ELF-1 (cell line): ENCODE measurements around the gene WHRN.

Experiments
- DNase-seq: peaks from one replicate; pipeline ENCODE4 v3.0.0-alpha.2; 2016; ENCODE audit warnings: low read depth, low spot score

Gene WHRN

DNA sequence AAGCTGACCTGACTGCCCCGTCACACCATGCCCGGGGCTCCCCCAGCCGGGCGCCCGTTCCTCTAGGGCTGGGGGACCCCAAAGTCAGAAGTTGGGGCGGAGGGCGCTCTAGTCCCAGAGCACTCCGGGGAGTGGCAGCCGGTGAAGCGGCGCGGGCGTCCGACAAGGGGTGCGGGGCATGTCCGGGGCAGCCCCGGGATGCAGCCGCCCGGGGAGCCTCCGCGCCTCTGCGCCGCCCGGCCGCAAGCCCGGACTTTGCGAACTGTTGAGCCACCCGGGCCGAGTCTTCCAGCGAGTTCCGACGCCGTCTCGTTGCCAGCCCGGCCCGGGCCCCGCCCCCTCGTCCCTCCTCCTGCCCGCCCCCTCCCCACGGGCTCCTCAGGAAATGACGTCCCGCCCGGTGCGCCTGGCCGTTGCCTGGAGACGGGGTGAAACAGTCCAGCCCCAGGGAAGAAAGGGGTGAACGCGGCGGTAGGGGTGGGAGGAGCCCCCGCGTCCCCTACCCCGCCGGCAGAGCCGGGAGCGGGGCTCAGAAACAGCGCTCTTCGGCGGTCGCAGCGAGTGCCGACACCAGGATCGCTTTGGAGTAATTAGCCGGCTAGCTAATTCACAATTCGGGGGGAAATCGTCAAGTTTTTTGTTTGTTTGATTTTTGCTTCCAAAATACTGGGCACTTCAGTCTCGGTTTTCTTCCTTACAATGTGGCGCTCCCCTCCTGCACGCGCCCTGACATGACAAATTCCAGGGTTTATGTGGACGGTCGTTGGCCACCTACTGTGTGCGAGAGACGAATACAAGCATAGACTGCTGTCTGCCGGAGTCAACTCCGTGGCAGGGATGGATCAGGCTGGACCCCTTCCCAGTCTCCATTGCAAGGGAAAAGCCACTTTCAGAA, at the start of gene WHRN:
Gene WHRN (minus strand): TSS at position 287 of the 895 bp plus-strand sequence. CDS start 672 bp downstream, outside the sequence.
- peak; percentile 84 for DNase-seq

DNA sequence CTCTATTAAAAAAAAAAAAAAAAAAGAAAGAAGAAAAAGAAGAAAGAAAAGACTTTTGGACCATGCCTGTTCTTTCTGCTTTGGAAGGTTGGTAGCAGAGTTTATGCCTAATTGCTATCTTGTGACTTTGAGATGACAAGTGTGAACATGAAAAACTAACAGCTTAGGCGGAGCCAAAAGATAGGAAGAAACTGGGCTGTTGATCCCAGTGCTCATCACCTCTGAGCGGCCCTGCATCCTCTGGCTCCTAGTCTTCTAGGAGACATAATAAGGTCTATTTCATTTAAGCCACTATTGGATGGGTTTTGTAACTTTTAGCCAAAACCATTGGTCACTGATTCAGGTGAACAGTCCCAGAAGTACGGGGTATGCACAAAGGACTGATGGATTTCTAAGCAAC, 47.9 kb upstream of the WHRN start:
- no peak for DNase-seq

DNA sequence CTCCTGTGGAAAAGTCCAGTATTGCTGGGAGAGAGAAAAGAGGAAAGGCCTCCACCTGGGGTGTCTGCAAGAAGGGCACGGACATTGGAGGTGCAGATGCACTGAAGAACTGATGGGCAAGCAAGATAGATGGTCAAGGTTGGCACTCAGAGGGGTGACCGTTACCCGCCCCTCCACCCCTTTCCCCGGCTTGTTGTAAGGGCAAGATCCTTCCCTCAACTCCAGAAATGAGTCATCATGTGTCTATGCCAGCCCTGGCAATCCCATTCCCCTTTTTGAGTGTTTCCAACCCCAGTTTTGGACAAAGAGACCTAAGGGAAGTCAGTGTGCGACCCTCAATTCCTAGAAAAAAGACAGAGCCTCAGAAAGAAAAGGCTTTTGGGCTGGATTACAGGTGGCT, 47.4 kb upstream of the WHRN start:
- no peak for DNase-seq

DNA sequence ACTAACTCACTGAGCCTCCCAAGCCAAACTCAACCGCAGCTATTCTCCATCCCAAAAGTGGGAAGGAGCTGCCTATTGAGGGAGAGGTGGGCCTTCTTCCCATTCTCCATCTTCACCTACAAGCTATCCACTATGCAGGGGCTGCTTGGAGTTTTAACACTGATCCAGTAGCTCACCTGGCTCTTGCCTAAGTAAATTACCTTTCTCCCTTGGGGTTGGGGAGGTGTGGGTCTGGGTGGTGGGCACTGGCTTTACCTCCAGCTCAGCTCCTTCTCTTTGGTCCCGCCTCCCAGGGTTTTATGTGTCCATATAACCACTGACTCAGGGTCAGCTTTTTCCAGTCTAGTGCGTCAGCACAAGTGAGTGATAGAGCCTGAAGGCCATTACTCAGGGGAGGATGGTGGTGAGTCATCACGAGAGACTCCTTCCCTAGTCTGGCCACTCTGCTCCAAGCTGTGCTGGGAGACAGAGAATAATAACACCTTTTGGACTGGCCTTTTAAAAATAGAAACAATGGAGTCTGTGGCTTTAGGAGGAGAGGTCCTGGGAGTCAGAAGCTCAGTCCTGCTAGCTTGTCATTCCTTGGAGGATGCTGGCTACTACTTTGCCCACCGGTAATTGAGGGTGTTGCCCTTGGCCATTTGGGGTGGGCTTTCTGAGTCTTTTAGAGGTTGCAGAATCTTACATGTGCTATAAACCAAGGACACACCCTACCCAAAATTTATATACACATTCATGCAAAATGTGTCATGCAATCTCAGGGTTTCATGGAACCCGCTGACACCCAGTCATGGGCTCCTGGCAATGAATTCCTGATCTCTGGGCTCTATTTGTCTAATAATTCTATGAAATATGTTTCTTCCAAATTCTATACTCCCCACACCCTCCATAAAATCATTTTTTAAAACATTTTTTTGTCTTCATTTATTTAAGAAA, 46.7 kb upstream of the WHRN start:
- peak; percentile 84 for DNase-seq

DNA sequence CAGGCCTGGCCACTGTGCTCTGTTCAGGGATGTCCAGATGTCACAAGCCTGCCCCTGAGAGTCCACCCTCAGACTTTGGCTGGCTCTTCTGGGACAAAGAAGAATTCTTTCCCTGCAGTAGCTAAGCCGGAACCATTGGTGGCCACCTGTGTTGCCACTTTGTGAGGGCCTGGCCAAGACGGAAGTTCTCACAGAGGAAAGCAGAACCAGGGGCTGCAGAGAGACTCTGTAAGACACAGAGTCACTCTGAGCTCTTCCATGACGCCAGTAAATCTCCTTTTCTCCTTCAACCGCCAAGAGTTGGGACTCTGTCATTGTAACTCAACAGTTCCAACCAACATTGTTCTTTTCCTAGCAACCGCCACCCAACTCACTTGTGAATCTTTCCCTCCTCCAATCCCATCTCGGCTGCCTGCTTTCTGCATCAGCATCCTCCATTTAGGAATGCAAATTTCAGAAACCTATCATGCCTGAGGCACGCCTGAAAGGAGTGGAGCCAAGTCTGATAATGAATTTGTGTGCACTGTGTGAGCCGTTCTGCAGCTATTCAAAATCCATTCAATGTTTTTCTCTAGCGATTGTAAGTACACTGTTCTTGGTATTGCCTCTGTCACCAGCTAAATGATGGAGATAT, 44.5 kb upstream of the WHRN start:
- DNase-seq: no peak

DNA sequence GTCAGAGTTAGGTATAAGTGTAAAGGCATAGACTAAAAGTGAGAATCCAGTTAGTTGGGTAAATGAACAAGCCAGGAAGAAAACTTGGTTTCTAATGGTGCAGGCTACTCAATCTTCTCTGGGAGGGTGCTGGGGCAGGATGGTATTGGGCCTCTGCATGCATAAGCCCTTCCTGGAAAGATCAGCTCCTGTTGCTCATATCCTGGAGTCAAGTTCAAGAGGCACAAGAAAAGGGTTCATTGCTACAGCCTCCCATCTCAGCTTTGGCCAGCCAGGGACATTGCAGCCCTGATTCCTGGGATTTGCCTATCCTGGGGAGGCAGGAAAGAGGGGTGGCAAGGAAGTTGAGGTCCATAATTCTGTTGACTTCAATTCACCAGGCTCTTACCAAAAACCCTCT, 41.6 kb upstream of the WHRN start:
- no peak for DNase-seq

DNA sequence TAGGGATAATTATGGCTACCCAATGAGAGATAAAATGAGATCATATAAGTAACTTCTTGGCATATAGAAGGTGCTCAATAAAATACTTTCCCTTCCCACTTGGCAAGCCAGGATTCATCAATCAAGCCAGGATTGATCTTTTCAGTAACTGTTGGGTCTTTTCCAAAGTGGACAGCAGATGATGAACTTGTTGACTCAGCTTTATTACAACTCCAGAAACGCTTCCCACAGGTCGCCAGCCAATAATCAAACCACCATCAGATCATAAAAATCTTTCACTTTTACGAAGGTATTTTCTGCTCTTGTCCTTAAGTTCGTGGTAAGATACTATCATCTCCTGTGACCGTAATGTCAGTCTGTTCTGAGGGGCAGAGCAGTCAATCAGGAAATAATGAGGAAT, 39.8 kb upstream of the WHRN start:
- DNase-seq: no peak

DNA sequence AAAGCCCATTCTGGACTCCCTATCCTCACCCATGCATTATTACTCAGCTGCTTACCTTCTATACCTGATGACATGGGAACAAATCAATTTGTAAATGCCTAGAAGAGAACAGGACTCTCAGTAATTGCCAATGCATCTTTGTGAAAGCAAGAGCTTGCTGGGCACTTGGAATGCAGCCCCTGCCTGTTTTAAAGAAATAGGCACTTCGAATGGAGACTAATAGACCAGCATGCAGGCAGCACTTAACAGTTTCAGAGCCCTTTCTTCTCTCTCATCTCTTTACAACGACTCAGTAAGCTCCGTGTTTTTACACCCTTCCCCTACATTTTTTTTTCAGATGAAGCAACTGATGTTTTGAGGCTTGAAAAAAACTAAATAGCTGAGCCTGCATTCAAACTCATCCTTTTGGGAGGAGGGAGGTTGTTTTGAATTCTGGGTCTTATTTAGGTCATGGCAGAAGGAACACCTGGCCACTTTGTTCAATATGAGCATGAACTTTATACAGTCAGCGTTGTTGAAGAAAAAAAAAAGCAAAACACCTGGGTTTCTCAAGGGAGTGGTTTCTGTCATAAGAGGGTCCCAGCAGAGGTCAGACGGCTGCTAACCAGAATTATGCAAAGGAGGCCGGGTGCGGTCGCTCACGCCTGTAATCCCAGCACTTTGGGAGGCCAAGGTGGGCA, 34.6 kb upstream of the WHRN start:
- no peak for DNase-seq

DNA sequence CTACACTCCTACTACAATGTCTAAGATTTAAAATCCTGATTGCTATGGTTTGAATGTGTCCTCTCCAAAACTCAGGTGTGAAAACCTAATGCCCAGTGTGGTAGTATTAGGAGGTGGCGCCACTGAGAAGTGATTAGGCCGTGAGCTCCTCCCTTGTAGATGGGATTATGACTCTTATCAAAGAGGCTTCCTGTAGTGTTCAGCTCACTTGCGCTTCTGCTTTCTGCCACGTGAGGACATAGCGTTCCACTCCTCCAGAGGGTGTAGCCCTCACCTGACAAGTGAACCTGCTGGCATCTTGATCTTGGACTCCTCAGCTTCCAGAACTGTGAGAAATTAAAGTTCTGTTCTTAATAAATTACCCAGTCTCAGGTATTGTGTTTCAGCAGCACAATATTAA, 33.0 kb upstream of the WHRN start:
- peak; percentile 47 for DNase-seq

DNA sequence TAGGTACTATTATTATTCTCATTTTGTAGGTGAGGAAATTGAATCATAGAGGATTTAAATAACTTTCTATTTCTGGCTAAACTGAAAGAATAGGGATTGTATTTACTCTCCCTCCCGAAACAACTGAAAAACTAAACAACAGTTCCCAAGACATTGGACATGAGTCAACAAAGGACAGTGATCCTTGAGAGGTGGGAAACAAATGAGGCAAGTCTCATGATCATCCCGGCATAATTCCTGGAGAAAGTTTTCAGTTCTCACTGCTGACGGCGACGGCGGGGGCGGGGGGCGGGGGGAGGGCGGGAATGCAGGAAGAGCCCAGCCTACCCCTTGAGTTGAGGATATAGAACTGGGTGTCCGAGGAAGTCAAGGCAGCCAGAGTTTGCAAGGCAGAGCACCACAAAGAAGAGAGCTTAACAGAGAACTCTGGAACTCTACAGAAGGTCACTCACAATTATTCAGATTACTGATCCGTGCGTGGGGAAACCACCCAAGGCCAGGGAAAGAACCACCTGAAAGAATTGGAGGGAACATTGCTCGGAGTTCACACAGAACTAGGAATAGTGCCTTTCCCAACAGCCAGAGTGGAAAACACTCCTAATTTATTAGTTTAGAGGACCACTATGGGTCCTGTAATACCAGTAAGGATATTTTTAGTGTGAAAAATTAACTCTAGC, 27.4 kb upstream of the WHRN start:
- DNase-seq: no peak

DNA sequence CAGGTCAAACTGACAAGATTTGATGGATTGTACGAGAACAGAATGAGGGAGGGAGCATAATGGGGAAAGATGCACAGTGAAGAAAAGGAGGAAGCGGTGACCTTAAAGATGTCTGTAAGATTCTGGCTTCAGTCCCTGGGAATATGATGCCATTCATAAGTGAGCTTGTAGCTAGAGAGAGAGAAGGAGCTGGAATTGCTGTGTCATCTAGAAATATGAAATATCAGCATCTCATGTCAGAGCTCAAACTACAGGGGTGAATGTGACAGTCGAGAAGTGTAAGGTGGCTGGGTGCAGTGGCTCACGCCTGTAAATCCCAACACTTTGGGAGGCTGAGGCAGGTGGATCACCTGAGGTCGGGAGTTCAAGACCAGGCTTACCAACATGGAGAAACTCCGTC, 24.0 kb upstream of the WHRN start:
- DNase-seq: no peak

DNA sequence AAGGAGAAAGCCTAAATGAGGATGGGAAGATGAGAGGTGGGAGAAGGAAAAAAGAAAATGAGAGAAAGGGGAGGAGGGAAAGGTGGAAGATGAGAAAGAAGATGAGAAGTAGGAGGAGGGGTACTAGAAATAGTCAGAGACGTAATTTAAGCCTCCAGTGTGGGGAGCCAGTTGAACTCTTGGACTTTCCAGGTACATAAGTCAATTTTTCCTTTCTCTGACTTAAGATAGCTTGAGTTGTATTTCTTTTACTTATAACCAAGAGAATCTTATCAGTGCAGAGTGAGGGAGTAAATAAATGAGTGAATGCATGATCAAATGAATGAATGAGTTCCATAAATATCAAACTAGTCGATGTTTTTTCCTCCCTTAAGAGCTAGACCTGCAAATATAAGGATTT, 21.5 kb upstream of the WHRN start:
- DNase-seq: no peak

DNA sequence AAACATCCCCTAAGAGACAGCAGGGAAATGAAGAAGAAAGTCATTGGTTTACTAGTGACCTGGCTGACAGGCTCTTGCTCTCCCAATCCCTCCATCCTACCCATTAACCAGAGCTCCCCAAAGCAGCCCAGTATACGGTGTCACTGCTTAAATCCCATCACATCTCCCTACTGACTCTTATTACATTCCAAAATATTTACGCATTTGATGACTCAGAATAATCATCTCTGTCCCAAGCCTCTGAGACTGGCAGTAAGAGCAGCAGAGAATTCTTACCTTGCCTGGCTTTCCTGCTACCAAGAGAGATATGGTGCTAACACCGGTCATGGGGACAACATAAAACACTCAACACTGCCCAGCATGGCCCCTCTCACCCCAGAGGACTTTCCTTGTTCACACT, 20.2 kb upstream of the WHRN start:
- DNase-seq: no peak

DNA sequence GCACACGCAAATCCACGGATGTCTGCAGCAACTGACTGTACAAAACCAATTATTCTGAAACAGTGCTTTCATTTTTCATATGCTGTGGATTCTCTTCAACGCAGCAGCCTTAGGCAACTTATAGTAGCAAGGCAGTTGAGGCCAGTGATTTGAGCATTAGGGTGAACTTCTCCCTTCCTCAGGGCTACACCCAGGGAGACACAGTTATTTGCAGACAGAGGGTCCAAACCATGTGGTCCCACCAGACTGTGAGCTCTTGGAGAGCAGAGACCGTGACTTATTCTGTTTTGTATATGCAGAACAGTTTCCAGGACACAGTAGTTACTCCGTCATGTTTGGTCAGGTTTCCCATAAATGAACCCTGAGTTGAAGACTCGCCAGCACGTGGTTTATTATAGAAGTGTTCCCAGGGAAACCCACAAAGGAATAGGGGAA, 19.0 kb upstream of the WHRN start:
- DNase-seq: no peak

DNA sequence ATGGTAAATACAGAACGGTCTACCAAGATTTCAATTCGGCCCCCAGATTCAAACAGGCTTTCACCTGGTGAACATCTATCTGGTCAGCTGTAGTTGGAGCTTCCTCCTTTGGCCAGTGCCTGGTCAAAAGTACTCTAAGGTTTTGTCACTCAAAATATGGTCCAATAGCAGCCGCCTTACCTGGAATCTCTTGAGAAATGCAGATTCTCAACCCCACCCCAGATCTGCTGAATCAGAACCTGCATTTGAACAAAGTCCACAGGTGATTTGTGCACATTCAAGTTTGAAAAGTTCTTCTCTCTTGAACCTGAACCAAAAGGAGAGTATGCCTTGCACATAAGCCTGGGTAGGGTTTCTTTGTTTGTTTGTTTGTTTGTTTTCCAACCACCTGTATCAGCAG, 17.6 kb upstream of the WHRN start:
- DNase-seq: no peak

DNA sequence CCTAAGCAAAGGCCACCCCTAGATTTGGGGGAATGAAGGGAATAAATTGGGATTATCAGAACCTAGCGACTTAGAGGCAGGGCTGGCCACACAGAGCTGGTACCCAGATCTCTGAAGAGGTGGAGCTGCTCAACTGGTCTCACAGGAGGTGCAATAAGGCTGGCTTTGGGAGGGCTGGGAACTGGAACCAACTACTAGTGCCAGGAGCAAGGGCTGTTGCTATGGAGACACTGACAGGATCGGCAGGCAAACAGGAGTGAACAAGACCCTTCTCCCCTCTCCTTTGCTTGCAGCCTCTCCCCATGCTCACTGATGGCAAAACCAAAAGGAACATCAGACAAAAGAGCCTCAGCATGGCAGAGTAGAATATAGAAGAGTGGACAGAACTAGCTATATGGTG, 17.0 kb upstream of the WHRN start:
- DNase-seq: no peak

DNA sequence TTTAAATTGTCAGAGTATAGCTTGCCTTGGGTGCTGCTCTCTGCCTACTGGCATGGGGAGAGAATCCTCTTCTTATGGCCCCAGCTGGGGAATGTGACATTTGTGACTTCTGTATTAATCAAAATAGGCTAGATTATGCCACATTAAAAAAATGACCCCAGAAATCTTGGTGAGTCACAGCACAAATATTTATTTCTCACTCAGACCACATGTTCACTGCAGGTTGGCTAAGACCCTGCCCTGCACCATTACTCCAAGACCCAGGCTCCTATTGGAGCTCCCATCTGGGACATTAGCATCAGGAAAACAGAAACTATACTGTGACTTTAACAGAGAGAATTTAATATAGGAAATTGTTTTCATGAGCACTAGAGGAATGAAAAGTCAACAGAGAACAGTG, 16.6 kb upstream of the WHRN start:
- no peak for DNase-seq

DNA sequence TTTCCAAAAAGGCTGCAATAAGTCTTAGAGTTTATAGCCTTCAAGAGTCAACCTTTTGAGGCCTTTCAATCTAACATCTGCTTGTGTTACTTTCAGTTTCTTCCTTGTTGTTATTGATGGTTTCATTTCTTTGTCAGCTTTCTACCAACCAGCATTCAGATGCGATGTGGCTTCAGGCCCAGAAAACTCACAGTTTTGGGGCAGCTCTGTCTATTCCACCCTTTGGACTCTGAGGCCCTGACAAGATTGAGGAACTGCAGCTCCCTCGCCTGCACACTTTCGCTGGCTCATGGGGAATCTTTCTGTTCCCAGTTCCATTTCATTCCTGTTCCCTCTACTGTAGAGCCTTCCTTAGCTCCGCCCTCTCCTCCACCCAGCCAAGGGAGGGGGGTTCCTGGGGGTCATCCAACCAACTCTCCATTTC, 13.3 kb upstream of the WHRN start:
- DNase-seq: no peak

DNA sequence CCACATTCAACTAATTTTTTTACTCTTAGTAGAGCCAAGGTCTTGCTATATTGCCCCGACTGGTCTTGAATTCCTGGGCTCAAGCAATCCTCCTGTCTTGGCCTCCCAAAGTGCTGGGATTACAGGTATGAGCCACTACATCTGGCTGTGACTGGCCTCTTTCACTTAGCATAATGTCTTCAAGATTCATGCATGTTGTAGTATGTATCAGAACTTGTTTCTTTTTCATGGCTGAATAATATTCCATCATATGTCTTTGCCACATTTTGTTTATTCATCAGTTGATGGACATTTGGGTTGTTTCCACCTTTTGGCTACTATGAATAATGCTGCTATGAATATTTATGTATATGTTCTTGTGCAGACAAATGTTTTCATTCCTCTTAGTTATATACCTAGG, 12.8 kb upstream of the WHRN start:
- DNase-seq: no peak

DNA sequence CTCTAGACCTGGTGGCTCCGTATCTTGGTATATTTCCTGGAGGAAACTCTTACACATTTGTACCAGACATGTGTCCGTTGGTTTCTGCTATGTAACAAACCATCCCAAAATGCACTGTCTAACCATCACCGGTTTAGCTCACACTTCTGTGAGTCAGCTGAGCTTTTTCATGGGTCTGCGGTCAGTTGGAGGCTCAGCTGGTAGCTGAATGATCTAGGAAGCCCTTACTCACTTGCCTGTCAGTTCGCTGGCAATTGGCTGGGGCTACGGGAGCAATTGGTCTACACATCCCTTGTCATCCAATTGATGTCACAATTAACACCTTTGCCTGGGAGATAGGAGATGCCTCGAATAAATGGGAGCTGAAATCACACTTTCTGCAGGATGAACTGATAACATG, 11.6 kb upstream of the WHRN start:
- no peak for DNase-seq

DNA sequence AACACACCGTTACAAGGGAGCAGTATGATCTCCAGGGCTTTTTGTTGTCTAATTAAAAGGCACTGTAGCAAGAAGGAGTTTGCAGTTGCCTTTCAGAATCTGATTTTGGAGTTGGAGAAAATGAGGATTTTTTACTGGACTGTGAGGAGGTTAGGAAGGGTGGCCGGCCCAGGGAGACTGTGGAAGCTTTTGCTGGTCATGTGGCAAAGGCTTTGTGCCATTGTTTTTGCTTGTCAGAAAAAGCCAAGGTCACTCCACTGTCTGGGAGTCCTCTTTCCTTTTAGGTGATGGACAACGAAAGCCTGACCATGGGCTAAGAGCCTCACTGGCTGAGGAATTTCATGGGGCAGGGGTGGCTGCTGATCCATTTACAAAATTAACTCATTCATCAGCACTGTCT, 10.3 kb upstream of the WHRN start:
- no peak for DNase-seq
